Stimulated activated CD8-positive, alpha-beta memory T cell treated with anti-CD3 and anti-CD28 coated beads, Interleukin-15, amount 100 ng/mL, for 4 hours (primary cell): ENCODE measurements around the gene MORC4.
"Not testable (repeated sequence)": the region's sequence is repeated elsewhere in the genome, so short reads cannot be mapped to it uniquely, and the experiment has no call there.

Experiments used
- DNase-seq, 2 donors: peaks; one replicate each; pipeline ENCODE4 v3.0.0-alpha.2; 2020; ENCODE audit warnings: low read depth in 2 of 2

Gene MORC4

DNA sequence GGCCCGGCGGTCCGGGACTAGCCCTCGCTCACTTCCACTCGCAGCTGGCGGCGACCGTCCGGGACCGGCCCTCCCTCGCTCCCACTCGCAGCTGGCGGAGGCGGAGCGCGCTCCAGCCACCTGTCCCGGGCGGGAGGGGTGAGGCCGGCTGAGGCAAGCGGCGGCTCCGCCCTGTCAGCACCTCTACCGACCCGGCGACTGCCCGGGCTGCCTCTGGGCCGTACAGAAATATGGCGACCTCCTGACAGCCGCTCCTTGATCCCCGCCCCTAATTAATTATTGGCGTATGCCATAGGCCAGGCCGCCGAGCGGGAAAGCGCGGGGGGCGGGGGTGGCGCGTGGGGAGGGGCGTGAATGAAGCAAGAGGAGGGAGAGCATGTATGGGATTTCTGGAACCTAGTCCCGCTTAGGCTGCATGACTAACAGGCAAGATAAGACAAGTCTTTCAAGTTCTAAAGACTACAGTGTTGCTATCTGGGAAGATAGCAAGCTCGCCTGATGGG is at the start of gene MORC4:
Gene MORC4 (minus strand): TSS at position 200 of the 503 bp plus-strand sequence. CDS start 243 bp downstream, outside the sequence.
- peak; percentile 24 to 30 for DNase-seq

DNA sequence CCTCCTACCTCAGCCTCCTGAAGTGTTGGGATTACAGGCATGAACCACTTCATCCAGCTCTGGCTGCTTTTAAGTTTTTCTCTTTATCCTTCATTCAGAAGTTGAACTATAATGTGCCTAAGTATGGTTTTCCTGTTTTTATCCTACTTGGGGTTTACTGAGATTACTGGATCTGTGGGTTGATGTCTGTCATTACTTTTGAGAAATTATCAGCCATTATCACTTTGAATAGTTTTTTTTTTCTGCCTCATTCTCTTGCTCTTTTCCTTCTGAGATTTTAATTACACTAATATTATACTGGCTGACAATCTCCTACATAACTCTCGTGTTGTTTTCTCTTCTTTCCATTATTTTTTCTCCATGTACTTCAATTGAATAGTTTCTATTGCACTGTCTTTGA is 47.6 kb upstream of the MORC4 start:
- DNase-seq, result no peak

DNA sequence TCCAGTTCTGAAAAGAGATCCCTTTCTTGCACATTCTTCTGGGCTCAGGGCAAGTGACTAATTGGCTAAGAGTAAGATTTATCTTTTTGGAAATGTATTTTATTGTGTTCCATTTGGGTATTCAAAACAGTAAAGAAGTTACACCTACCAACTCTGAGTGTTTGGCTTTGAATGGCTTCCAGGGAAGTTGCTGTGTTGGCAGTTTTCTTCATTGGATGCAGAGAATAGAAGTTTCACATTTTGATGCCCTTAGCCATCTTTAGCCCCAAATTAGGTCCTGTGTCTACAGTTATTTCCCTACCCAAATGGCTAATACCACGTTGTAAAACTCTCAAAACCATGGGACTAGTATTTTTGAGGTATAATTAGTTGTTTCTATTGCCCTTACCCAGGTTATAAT is 29.7 kb upstream of the MORC4 start:
- no peak for DNase-seq

DNA sequence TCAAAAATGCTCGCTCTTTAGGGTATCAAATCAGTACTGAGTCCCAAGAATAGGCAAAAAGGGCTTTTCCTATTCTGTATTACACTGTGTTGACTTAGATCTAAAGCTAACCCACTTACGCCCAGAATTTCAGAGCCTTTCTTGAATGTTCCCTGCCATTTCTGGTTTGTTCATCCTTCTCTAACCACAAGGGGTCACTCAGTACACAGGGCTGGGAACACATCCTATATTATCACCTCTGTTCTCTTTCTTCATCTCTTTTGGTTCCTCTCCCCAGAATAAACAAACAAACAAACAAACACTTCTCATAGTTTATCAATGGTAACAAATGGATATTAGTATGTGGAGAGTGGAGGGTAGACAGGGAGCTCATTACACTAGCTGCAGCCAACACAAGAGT is 25.5 kb upstream of the MORC4 start:
- DNase-seq, result no peak

DNA sequence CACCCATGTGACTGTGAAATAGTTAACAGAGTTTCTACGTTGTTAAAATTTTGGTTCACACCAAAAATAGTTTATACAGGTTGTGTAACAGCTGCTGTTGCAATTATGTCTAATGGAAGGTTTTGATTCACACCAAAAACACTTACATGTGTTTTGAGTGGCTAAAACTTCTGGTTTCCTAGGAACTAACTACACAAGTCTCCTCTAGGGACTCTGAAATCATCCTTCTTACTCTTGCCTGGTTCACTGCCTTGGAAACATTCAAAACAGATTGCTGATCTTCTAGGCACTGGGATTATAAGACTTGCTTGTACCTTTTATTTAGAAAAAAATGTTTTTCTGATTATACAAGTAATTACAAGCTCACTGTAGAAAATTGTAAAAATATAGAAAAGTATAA is 14.9 kb upstream of the MORC4 start:
- DNase-seq, result no peak

DNA sequence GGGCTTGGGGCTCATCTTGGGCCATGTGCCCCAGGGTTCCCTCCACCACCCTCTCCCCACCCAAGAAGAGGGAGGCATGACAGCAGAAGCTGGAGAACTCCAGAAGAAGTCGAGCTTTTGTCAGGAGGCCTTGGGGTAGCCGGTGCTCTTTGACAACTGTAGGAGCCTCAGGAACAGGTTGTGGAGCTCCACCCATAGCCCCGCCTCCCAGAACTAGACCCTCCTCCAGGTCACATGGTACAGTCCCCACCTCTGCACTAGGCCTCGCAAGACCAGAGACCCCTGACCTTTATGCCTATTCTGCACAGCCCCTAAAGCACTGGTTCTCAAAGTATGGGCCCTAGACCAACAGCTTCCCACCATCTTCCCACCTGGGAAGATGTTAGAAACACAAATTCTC is 8.0 kb upstream of the MORC4 start:
- no peak for DNase-seq

DNA sequence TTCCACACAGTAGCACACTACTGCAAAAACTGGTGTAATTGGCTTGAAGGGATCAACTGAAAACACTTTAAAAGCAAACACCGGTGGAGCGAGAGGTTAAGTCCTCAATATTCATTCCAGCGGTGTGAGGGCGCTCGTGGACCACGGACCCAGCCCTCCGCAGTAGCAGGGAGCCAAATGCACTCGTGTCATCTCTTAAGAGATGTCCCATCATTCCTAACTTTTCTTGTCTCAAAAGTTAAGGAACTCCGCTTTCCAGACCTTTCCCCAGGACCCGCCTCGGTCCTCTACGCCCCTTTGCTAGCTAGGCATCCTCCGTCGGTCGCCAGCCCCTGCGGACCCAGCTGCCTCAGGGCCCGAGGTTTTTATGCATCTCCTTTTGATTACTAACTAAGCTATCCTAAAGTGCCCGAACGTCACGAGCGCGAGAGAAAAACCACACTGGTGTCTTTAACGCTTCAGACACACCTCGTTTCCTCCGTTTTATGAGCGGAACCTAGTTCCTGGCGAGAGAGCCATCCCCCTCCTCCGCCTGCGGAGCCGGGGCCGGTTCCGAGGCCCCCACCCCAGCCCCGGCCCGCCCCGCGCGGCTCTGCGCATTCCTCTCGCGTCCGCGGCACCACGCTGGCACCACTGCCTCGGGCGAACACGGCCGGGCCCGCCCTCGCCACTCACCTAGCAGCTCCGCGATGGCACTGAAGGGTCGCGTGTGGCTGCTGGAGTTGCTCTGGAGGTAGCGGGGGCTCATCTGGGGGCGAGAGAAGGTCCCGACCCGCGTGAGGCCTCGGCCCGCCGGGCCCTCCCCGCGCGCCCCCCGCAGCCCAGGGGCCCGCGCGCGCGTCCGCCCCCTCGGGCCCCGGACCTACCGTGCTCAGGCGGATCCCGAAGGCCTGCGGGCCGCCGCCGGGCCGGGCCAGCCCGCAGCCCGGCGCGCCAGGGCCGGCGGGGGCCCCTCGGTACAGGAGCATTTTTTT is 723 bp downstream of the MORC4 start:
- peak in 1 of 2 donors; percentile 5 for DNase-seq

DNA sequence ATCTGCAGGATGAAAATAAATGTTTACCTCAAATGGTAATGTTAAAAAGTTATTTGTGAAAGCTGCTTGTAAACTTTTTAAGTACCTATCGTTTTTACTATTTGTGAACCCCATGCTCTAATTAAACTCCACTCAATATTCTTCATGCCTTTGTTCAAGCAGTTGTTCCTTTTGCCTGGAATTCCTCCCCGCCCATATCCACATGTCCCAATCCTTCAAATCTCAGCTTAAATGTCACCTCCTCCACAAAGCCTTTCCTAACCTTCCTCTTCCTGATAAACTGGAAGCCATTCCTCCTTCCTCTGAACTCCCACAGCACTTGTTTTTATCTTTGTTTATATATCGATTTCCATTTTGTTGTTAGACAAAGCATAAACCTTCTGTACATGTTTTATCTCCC is 2.4 kb downstream of the MORC4 start:
- no peak for DNase-seq

DNA sequence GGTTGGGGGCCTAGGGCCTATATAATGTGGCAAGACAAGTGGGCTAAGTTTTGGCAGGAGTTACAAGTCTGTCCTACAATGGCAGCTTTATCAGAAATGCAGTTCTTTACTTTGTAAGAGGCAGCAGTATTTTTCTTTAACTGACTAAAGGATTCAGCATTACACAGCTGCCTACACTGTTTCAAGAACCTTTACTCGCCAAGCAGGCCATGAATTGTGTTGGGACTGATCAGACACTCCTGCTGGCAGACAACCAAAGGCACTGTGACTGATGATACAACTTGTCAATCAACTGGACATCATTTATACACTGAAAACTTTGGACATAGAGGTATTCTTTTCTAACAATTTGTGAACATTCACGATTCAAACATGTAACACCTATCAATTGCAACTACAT is 4.3 kb downstream of the MORC4 start:
- DNase-seq, result no peak

DNA sequence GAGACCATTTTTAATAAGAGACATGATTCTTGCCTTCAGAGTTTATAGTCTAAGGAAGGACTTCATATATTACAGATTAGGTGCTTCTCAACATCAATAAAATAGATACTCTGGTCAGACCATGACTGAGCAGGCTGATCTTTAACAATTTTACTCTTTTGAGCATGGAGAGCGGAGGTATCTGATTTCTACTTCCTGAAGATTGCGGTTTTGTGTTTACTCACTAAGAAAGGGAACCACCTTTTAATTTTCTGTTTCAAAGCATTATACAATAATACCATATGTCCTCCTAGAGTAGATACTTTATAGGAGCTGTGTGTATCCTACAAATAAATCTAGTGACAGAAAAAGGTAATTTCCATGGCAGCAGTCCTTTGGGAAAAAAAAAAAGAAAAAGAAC is 12.5 kb downstream of the MORC4 start:
- DNase-seq, result no peak

DNA sequence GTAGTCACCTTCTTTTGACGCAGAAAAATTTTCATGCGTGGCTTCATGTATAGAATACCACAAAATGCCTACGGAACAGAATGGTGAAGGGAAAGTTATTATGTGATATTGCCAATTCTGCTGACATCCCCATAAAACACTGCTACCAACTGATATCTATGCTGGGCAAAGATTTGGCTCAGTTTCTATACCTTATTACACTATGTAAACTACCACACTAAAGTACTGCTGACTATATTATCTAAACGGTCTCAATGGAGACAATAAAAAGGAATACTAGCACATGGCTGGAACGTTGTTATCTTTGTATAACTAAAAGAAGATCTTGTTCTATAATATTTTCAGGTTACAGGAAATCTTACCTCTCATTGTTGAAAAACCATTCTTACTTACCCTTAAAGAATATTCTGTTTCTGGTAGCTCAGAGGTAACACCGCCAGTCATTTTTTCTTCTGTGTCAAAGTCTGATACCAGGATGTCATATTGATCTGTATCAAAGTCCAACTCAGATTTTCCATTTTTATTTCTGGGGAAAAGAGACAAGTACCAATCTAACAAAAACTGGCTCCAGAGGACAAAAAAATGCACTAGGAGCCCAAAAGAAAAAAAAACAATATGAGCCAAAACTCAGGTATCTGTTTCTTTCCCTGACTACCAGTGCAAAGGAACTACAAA is 18.9 kb downstream of the MORC4 start:
- DNase-seq, result no peak

DNA sequence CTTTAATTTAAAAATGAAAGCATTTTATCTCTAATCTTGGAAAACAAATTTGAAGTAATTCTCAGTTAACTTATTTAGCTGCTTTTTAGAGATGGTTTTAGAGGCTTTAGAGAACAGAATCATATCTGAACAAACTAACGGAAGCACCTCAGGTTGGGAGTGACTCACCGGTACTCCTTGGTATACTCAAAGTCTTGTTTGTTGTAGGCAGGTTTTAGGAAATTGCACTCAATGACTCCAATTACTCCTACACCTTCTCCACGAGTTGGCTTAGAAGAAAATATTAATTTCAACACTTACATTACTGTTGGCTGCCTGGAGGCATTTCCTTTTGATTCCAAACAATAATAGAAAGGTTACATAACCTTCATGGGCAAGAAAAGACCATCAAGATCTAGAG is 23.6 kb downstream of the MORC4 start:
- no peak for DNase-seq

DNA sequence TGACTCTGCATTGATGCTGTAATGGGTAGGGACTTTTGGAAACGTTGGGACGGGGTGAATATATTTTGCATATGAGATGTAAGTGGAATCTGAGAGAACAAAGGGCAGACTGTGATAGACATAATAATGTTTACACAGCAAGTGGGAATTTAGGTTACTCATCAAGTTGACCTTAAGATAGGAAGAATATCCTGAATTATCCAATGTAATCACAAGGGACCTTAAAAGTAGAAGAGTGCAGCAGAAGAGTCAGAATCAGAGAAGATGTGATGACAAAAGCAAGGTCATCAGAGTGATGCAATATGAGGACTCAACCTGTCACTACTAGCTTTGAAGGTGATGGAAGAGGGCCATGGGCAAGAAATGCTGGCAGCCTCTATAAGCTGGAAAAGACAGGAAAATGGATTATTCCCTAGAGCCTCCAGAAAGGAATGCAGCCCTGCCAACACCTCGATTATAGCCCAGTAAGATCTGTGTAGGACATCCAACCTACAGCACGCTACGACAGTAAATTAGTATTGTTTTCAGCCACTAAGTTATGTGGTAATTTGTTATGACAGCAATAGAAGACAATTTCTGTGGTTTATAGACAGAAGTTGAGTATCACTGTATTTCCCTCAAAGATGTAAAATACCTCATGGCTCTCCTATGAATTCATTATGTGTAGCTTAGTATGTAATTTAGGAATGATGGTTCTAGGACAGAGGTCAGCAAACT is 26.4 kb downstream of the MORC4 start:
- DNase-seq, result no peak

DNA sequence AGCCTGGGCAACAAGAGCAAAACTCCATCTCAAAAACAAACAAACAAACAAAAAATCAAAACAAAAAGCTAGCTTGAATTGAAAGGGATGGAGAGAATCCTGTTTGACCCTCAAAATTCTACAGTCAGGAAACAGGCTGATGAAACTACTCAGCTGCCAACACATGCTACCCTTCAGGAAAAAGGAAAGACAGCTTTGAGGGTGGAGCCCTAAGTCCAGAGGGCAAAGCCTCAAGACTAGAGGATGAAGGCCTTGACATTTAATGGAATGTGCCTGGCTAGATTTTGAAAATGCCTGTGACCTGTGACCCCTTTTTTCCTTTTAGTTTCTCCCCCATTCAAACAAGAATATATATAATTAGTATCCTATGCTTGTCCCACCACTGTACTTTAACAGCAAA is 27.1 kb downstream of the MORC4 start:
- DNase-seq, result no peak

DNA sequence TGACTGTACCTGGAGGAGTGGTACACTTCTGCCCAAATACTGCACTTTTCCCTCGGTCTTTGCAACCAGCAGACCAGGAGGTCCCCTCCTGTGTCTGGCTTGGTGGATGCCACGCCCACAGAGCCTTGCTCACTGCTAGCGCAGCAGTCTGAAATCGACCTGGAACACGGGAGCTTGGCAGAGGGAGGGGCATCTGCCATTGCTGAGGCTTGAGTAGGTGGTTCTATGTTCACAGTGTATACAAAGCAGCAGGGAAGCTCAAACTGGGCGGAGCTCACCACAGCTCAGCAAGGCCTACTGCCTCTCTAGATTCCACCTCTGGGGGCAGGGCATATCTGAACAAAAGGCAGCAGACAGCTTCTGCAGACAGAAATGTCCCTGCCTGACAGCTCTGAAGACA is 33.5 kb downstream of the MORC4 start:
- not testable (repeated sequence) for DNase-seq

DNA sequence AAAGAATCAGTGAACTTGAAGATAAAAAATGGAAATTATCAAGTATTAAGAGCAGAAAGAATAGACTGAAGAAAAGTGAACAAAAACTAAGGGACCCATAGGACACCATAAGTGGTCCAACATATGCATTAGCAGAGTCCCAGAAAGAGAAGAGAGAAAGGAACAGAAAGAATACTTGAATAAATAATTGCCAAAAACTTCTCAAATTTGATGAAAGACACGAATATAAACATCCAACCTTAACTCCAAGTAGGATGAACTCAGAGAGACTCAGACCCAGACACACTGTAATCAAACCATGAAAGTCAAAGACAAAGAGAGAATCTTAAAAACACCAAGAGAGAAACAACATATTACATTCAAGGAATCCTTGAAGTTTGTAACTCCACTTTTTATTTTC is 35.7 kb downstream of the MORC4 start:
- no peak for DNase-seq

DNA sequence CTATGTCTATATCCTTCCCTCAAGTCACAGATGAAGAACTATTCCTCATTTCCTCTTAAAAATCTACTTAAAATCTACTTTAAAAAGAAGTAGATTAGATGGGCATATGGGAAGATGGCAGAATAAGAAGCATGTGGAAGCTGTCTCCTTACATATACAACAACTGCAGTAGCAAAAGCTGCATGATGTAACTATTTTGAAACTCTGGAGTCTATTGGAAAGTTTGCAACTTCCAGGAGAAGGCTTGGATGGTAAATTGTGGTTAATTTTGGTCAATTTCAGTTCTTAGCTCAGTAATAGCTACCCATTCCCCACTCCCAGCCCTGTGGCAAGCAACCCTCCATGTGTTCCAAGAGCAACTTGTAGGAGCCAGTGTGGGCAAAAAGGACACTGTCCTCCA is 36.9 kb downstream of the MORC4 start:
- no peak for DNase-seq

DNA sequence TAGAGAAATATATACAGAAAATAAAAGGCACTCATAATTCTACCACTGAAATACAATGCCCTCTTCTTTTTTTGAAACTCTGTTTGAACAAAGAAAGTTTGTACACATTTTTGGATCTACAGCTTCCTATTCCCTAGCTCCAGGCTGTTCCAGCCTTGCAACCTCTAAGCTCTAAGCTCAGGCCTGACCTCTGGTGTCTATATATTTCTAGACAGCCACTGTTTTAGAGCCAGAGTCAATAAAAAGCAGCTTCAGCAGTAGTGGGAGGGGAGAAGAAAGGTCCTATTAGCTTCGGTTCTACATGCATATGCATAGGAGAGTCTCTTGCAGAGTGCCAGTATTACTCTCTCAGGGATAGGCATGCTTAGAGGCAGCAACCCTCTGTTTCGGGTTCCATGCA is 40.1 kb downstream of the MORC4 start:
- no peak for DNase-seq

DNA sequence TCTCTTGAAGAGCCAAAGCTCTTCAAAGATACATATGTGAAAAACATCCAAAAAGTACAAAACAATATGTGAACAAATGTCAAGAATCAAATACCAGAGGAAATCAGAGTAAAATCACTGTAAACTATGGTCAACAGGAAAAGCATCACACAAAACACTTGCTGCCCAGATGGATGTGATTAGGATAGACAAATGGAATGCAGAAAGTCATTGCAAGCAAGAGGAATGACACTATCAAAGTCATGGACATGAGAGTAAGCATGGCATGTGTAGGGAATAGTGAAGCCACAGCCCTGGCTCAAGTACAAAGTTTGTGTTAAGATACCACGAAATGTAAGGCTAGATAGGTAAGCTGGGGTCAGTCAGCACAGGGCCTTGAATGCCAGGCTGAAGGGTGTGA is 42.2 kb downstream of the MORC4 start:
- no peak for DNase-seq

DNA sequence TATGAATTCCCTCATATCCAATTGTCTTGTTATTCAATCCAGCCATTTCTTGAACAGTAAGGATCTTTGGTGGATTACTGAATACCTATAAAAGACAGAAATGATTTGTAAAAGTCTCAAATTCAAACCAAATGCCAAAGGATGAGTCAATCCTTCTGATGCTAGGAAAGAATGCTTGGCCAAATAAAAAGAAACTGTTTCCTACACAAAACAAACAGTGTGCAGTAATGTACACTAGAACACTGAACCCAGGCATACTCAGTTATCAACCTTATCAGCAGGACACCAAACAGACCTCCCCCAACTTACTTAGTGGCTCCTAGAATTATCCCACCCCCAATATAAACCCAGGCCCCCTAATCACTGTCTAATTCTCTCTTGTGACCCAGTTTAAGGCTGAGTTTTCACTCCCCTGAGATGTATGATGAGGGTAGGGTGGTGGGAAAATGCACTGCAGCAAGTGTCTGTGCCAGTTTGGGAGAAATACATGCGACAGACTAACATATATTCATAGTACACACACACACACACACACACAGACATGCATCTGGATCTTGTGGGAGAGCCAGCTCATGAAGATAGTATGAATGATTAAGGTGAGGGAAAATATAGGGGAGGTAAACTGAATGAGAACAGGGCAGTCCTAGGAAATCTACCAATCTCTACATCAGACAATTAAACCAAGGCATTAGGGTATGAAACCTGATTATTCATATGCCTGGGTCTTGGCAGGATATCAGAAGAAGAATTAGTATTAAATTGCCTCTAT is 44.8 kb downstream of the MORC4 start:
- DNase-seq, result no peak

DNA sequence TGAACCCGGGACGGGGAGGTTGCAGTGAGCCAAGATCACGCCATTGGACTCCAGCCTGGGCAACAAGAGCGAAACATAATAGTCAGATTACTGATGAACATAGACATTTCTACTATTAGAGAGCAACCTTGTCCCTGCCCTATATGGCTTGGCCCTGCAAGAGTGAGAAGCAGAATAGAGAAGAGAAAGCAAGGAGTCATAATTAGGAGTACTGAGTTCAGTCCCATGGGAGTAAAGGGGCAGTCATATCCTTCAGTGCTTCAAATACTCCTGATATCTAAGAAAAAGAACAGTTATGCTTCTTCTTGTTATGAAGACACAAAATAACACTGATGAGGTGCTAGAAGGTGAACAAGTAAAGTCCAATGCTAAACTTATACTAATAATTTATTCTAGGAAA is 46.0 kb downstream of the MORC4 start:
- DNase-seq, result no peak

DNA sequence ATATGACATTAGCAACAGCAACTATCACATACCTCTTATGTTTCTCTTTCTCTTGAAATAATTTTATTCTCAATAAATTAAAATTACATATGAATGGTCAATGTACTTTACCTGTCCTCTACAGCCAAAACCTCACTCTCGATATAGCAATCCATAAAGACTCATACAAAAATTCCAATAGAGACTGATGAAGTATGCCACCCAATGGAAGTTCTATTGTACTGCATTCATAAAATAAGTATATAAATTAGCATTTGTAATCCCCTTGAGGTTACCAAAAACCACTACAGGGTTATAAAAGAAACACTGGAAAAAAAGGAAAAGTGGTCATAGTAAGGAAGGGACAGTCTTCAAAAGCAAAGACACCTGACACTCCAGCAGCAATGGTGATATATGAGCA is 47.0 kb downstream of the MORC4 start:
- no peak for DNase-seq
